ENCODE results near the gene TAX1BP3. TPM values are rescaled to one million over a fixed set of nuclear protein-coding genes. Genes with fewer than 3 reads are reported as not detected.

TAX1BP3 gene
- total and polyA plus RNA-seq, 9 of the 15 experiments (the other 6 are each of a cell fraction or from before 2014, with no cell fraction given): 0.99 to 14.5 (median 6.2) TPM

DNA sequence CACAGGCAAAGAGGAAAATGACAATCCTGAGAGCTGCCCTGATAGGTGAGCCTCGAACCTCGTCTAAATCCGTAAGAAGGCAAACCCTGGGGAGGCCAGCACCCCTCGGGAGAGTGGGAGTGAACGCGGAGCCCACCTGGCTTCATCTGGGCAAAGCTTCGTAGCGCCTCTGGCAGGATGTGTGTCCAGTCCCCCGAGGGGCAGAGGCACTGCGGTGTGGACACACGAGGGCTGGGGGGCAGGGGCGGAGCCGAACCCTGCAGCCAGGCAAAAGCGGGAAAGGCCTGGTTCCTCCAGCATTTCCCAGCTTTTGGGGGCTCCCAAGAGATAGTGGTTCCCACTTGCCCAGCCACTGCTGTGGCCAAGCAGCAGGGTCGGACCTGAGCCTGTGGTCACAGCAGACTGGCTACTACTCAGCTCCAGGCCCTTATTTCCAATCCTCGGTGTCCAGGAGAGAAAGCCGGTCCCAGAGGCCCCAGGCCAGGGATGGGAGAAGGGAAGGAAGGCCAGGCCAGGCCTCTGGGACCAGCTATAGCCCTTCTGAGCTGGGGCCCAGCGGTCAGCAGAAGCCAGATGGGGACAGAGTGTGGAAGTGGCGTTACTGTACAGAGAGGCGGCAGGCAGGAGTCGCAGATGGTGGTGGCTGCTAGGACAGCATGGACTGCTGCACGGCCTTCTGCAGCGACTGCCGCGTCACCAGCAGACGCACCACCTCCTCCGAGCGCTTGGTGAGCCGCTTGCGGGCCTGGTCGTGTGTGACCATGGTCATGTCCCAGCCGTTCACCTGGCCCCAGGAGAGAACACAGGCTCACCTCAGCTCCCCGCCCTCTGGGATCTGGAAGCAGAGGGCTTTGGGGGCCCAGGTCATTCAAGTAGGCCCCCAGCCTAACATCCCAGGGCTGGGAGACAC is 5.0 kb downstream of the TAX1BP3 start (continued):
- TF ChIP-seq, protein P1, sequence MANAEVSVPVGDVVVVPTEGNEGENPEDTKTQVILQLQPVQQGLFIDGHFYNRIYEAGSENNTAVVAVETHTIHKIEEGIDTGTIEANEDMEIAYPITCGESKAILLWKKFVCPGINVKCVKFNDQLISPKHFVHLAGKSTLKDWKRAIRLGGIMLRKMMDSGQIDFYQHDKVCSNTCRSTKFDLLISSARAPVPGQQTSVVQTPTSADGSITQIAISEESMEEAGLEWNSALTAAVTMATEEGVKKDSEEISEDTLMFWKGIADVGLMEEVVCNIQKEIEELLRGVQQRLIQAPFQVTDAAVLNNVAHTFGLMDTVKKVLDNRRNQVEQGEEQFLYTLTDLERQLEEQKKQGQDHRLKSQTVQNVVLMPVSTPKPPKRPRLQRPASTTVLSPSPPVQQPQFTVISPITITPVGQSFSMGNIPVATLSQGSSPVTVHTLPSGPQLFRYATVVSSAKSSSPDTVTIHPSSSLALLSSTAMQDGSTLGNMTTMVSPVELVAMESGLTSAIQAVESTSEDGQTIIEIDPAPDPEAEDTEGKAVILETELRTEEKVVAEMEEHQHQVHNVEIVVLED (CRISPR knock-in tag; IDR thresholded peaks at IDR 0.05): no peak
- TF ChIP-seq ZNF232 (CRISPR knock-in tag; IDR thresholded peaks at IDR 0.05): no peak

DNA sequence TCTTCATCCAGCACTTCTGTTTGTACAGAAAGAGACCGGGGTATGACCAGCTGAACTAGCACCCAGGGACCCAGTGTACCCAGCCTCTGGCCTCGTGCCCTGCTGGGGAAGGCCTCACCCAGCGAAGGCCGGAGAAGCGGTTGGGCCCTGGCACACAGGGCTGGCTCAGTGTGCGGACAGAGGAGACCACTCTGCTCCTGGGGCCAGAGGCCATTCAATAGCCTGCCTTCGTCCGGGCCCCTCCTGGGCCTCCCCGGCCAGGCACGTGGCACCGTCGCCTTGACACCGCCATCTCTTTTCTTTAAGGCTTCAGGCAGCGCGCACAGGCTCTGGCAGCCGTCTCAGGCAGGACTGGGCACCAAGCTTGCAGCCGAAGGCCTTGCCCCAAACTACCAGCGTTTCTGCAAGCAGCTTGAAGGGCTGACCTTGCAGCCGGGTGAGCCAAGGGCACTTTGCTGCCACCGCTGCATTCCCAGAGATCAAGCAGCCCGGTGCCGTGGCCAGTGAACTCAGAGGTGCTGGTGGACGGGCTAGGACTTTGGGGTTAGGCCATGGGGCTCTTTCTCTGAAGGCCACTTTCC is 8.0 kb downstream of the TAX1BP3 start:
- H3K27ac ChIP-seq (ENCODE audit: extremely low read depth, low read depth, low read length): no peak overlapping the region
- H2AFZ ChIP-seq (ENCODE audit: low read depth, low read length): no peak overlapping the region
- no peak for ATAC-seq
- no peak for FAIRE-seq
- no peak overlapping the region for H3K4me3 ChIP-seq
- POLR2A ChIA-PET: interaction anchor here (0.6 to 1.1 kb wide), 2 partner anchors 24 to 109 kb away, joined by 3 to 5 read pairs; partner anchors contain the start of genes CTNS and SHPK
- no peaks in the 10 kb centered on the region for H4K20me1 ChIP-seq (replicated peaks; ENCODE audit: control insufficient read depth, insufficient read depth, low read length)
- H3K4me2 ChIP-seq (ENCODE audit: insufficient read depth, low read length): no peak overlapping the region
- H3K9me3 ChIP-seq (replicated peaks; ENCODE audit: control insufficient read depth, insufficient read depth, low read depth, low read length): no peaks in the 10 kb centered on the region
- TF ChIP-seq PHTF2 (CRISPR knock-in tag; IDR thresholded peaks at IDR 0.05): no peak
- peak; percentile 33; the same call in 1 of the 2 replicates for TF ChIP-seq POLR2G (IDR thresholded peaks at IDR 0.05; ENCODE audit: low read depth, low read length)
- TF ChIP-seq, protein P2, sequence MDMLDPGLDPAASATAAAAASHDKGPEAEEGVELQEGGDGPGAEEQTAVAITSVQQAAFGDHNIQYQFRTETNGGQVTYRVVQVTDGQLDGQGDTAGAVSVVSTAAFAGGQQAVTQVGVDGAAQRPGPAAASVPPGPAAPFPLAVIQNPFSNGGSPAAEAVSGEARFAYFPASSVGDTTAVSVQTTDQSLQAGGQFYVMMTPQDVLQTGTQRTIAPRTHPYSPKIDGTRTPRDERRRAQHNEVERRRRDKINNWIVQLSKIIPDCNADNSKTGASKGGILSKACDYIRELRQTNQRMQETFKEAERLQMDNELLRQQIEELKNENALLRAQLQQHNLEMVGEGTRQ (CRISPR knock-in tag; IDR thresholded peaks at IDR 0.05): no peak
- WGBS (ENCODE audit: insufficient coverage, low coverage, missing lambda C conversion rate): 86% methylated on average over 21 of the region's 23 CpGs
- no peaks in the 10 kb centered on the region for H3K79me2 ChIP-seq (ENCODE audit: control insufficient read depth, insufficient read depth, low read length)
- intact Hi-C loops (cut with micrococcal nuclease): no loop called here
- peak overlapping the region in 1 of 2 experiments; percentile 26; a peak in 1 of 4 replicates for H3K9ac ChIP-seq (ENCODE audit: insufficient read depth in 1 of 2, low read depth in 2 of 2, low read length in 2 of 2)
- H3K36me3 ChIP-seq (ENCODE audit: control insufficient read depth, insufficient read depth, low read length): no peaks in the 10 kb centered on the region
- H3K27me3 ChIP-seq (ENCODE audit: control insufficient read depth in 2 of 2, insufficient read depth in 2 of 2, low read length in 2 of 2): no peaks in the 10 kb centered on the region
- H3K4me1 ChIP-seq (replicated peaks in 1 of 2; ENCODE audit: control insufficient read depth in 2 of 2, insufficient read depth in 2 of 2, low read length in 2 of 2): peaks cover 0 to 42% of the 10 kb centered on the region in 2 experiments; a peak in 2 of 5 replicates
- no TSS peak for BruUV-seq (replicated peaks)
- H3K9me1 ChIP-seq (ENCODE audit: control insufficient read depth, insufficient read depth, low read length): no peaks in the 10 kb centered on the region
- CTCF ChIA-PET (ENCODE audit: low intra/inter-chr PET ratio): no interaction called here
- in situ Hi-C loops (cut with MboI): no loop called here
- no peak for DNase-seq (ENCODE audit: extremely low read depth in 1 of 4, low spot score in 3 of 4)

Measured in K562 (cell line).